ENCODE results near the gene SLC28A1.

GRCh38 chr15:84835661-84836337 is 48.7 kb upstream of the SLC28A1 start:
- TF ChIP-seq CTCF (IDR thresholded peaks at IDR 0.05; ENCODE audit: low read depth, low read length, missing input control) = no peak
- no peak for TF ChIP-seq SP1 (IDR thresholded peaks at IDR 0.05)
- no peak for TF ChIP-seq ZBTB33 (IDR thresholded peaks at IDR 0.05)
- no peak for TF ChIP-seq REST (IDR thresholded peaks at IDR 0.05)
- TF ChIP-seq JUND (IDR thresholded peaks at IDR 0.05) = no peak
- no peak for TF ChIP-seq ATF3 (IDR thresholded peaks at IDR 0.05)
- no peak for TF ChIP-seq RAD21 (IDR thresholded peaks at IDR 0.05)
- TF ChIP-seq RXRA (IDR thresholded peaks at IDR 0.05) = no peak
- TF ChIP-seq GABPA (IDR thresholded peaks at IDR 0.05 in 1 of 2, conservative IDR thresholded peaks at IDR 0.05 in 1 of 2) = no peak
- no peak for TF ChIP-seq MAX (IDR thresholded peaks at IDR 0.05)
- TF ChIP-seq FOXA1 (IDR thresholded peaks at IDR 0.05) = no peak
- no peak for TF ChIP-seq YY1 (IDR thresholded peaks at IDR 0.05)
- no peak for TF ChIP-seq TAF1 (conservative IDR thresholded peaks at IDR 0.05)
